Endothelial cell (in vitro differentiated cells): ENCODE results near the gene EPS8L1. TPM values are rescaled to one million over a fixed set of nuclear protein-coding genes. Genes with fewer than 3 reads are reported as not detected.

Experiments
- DNase-seq: peaks from one replicate; pipeline ENCODE4 v3.0.0; 2021; ENCODE audit warnings: low spot score
- H3K27ac Mint-ChIP-seq: one replicate; pipeline ENCODE4 v1.8.0; 2021; ENCODE audit warnings: mixed read lengths, inconsistent platforms; ENCODE audit not compliant: unreplicated experiment
- H3K27me3 Mint-ChIP-seq: one replicate; pipeline ENCODE4 v1.8.0; 2021; ENCODE audit warnings: mild to moderate bottlenecking, moderate library complexity, mixed read lengths, inconsistent platforms; ENCODE audit not compliant: unreplicated experiment
- H3K36me3 Mint-ChIP-seq: one replicate; pipeline ENCODE4 v1.8.0; 2021; ENCODE audit warnings: mild to moderate bottlenecking, low read depth, mixed read lengths, inconsistent platforms; ENCODE audit not compliant: unreplicated experiment
- H3K4me1 Mint-ChIP-seq: one replicate; pipeline ENCODE4 v1.8.0; 2021; ENCODE audit warnings: mild to moderate bottlenecking, mixed read lengths, inconsistent platforms; ENCODE audit not compliant: unreplicated experiment
- H3K4me3 Mint-ChIP-seq: one replicate; pipeline ENCODE4 v1.8.0; 2021; ENCODE audit warnings: mild to moderate bottlenecking, mixed read lengths, inconsistent platforms; ENCODE audit not compliant: unreplicated experiment
- H3K9me3 Mint-ChIP-seq: one replicate; pipeline ENCODE4 v1.8.0; 2021; ENCODE audit warnings: mixed read lengths, inconsistent platforms; ENCODE audit not compliant: unreplicated experiment
- CTCF ChIP-seq: fragments of 200-600 bp; sonication (generic); IDR thresholded peaks from one replicate; pipeline ENCODE4 v1.5.0; 2021; ENCODE audit warnings: antibody characterized with exemption; ENCODE audit not compliant: unreplicated experiment
- total RNA-seq: library from RNA; stranded (reverse); fragmentation: NEBNext Ultra II Directional; extraction: Animal tissue kit (Norgen Biotek cat#: 25700); gene quantifications from one replicate; pipeline ENCODE4 v1.2.1, GENCODE V29; 2021; ENCODE audit not compliant: unreplicated experiment

The EPS8L1 gene
- total RNA-seq, 1 donor from 2014 or later: 24.6 TPM

GRCh38 chr19:55088021-55088451 lies 12.4 kb downstream of the EPS8L1 start:
- H3K36me3 Mint-ChIP-seq: peaks cover 26% of the 10 kb centered on the region
- peak overlapping the region; percentile 93 for H3K4me3 Mint-ChIP-seq
- H3K27ac Mint-ChIP-seq: peak overlapping the region; percentile 80
- peaks cover 24% of the 10 kb centered on the region for H3K4me1 Mint-ChIP-seq
- TF ChIP-seq CTCF: no peak
- H3K27me3 Mint-ChIP-seq: peaks cover 36% of the 10 kb centered on the region
- no peaks in the 10 kb centered on the region for H3K9me3 Mint-ChIP-seq
- no peak for DNase-seq

- peak overlapping the region; percentile 80 for H3K27ac Mint-ChIP-seq
- peaks cover 24% of the 10 kb centered on the region for H3K36me3 Mint-ChIP-seq
- H3K9me3 Mint-ChIP-seq: no peaks in the 10 kb centered on the region
- TF ChIP-seq CTCF: peak; percentile 86
- peaks cover 24% of the 10 kb centered on the region for H3K4me1 Mint-ChIP-seq
- peak; percentile 92 for DNase-seq
- H3K27me3 Mint-ChIP-seq: peaks cover 33% of the 10 kb centered on the region
- H3K4me3 Mint-ChIP-seq: peak overlapping the region; percentile 93
These were observed 13.1 kb downstream of the EPS8L1 start for GRCh38 chr19:55088543-55089341.

GRCh38 chr19:55089342-55089944 lies 13.8 kb downstream of the EPS8L1 start:
- peaks cover 29% of the 10 kb centered on the region for H3K27me3 Mint-ChIP-seq
- no peak for DNase-seq
- H3K36me3 Mint-ChIP-seq: peaks cover 20% of the 10 kb centered on the region
- H3K9me3 Mint-ChIP-seq: no peaks in the 10 kb centered on the region
- H3K4me3 Mint-ChIP-seq: peak overlapping the region; percentile 61
- H3K27ac Mint-ChIP-seq: peak overlapping the region; percentile 15
- H3K4me1 Mint-ChIP-seq: peaks cover 24% of the 10 kb centered on the region
- no peak for TF ChIP-seq CTCF

GRCh38 chr19:55090564-55090963 lies 14.9 kb downstream of the EPS8L1 start:
- H3K36me3 Mint-ChIP-seq: peaks cover 24% of the 10 kb centered on the region
- DNase-seq: no peak
- H3K4me3 Mint-ChIP-seq: no peak overlapping the region
- peaks cover 25% of the 10 kb centered on the region for H3K27me3 Mint-ChIP-seq
- H3K27ac Mint-ChIP-seq: no peak overlapping the region
- peaks cover 26% of the 10 kb centered on the region for H3K4me1 Mint-ChIP-seq
- H3K9me3 Mint-ChIP-seq: no peaks in the 10 kb centered on the region
- no peak for TF ChIP-seq CTCF
